ENCODE results near the gene MCF2L2. TPM values are rescaled to one million over a fixed set of nuclear protein-coding genes. Genes with fewer than 3 reads are reported as not detected.

The MCF2L2 gene
- total and polyA plus RNA-seq, 9 of the 15 experiments (the other 6 are each of a cell fraction or from before 2014, with no cell fraction given): 0.56 to 4.2 (median 3.0) TPM

DNA sequence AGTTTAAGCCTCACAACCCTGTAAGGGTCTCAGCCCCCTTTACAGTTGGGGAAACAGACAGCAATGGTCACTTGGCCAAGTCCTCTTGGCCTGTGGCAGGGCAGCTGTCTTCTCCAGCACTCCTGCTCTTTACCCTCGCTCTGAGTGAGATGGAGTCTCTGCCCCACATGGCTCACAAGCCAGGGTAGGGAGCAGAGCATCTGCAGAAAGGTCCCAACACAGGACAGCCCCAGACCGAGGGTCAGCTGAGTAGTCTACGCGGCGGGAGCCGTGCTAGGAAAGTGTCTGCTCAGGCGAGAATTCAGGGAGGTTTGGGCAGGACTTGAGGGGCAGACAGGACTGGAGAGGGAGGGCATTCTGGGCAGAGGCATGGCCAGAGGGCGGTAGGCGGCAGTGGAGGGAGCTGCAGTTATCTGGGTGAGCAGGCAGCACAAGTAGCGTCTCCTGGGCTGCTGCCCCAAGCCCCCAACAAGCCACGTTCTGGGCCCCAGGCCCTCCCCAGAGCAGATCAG is 247.6 kb downstream of the MCF2L2 start:
- FAIRE-seq: no peak
- CTCF ChIA-PET (ENCODE audit: low intra/inter-chr PET ratio): no interaction called here
- no peaks in the 10 kb centered on the region for H4K20me1 ChIP-seq (replicated peaks; ENCODE audit: control insufficient read depth, insufficient read depth, low read length)

More for the DNA sequence above, 247.6 kb downstream of the MCF2L2 start:
- POLR2A ChIA-PET: interaction anchor here (0.5 kb wide), 1 partner anchor 178 kb away, joined by 3 read pairs; no protein-coding TSS in a partner anchor
- ATAC-seq (no peak), DNase-seq (ENCODE audit: extremely low read depth in 1 of 4, low spot score in 3 of 4) (no peak)
- 21% methylated on average over 11 of the region's 11 CpGs for WGBS (ENCODE audit: insufficient coverage, low coverage, missing lambda C conversion rate)
- in situ Hi-C loops (cut with MboI) (loop anchor here (5.0 kb wide), 1 partner anchor 206 kb away; no protein-coding TSS in a partner anchor), intact Hi-C loops (cut with micrococcal nuclease) (loop anchor here (5.0 kb wide), 2 partner anchors 301 to 586 kb away; no protein-coding TSS in a partner anchor)
- Histone ChIP-seq H3K36me3 (ENCODE audit: control insufficient read depth, insufficient read depth, low read length) (no peaks in the 10 kb centered on the region), H3K27ac (ENCODE audit: extremely low read depth, low read depth, low read length) (no peak overlapping the region), H3K27me3 (ENCODE audit: control insufficient read depth in 2 of 2, insufficient read depth in 2 of 2, low read length in 2 of 2) (peaks cover 0 to 22% of the 10 kb centered on the region in 2 experiments; a peak in 3 of 5 replicates), H3K4me3 (no peak overlapping the region), H3K79me2 (ENCODE audit: control insufficient read depth, insufficient read depth, low read length) (no peaks in the 10 kb centered on the region), H3K9me1 (ENCODE audit: control insufficient read depth, insufficient read depth, low read length) (no peaks in the 10 kb centered on the region), H3K9ac (ENCODE audit: insufficient read depth in 1 of 2, low read depth in 2 of 2, low read length in 2 of 2) (no peak overlapping the region), H2AFZ (ENCODE audit: low read depth, low read length) (no peak overlapping the region), H3K4me1 (replicated peaks in 1 of 2; ENCODE audit: control insufficient read depth in 2 of 2, insufficient read depth in 2 of 2, low read length in 2 of 2) (peaks cover 2 to 25% of the 10 kb centered on the region in 2 experiments; a peak in 2 of 5 replicates), H3K4me2 (ENCODE audit: insufficient read depth, low read length) (no peak overlapping the region), H3K9me3 (replicated peaks; ENCODE audit: control insufficient read depth, insufficient read depth, low read depth, low read length) (no peaks in the 10 kb centered on the region)
- no TSS peak for BruUV-seq (replicated peaks)
- TF ChIP-seq ZFP36 (IDR thresholded peaks at IDR 0.05; ENCODE audit: low read depth, low read length, partially characterized antibody): no peak
- TF ChIP-seq ZKSCAN1 (IDR thresholded peaks at IDR 0.05; ENCODE audit: low read depth, low read length): no peak
- no peak for TF ChIP-seq PPARD (CRISPR knock-in tag; IDR thresholded peaks at IDR 0.05)
- no peak for TF ChIP-seq WHSC1 (IDR thresholded peaks at IDR 0.05; ENCODE audit: low read length)
- no peak for TF ChIP-seq ZNF354B (CRISPR knock-in tag; IDR thresholded peaks at IDR 0.05)
- no peak for TF ChIP-seq TCF7 (IDR thresholded peaks at IDR 0.05; ENCODE audit: borderline replicate concordance)
- no peak for TF ChIP-seq ZZZ3 (IDR thresholded peaks at IDR 0.05)
- TF ChIP-seq NEUROD1 (IDR thresholded peaks at IDR 0.05; ENCODE audit: borderline replicate concordance, low read depth, low read length, partially characterized antibody): no peak
- TF ChIP-seq SAP30 (IDR thresholded peaks at IDR 0.05; ENCODE audit: borderline replicate concordance, insufficient read depth, low read depth, low read length, poor library complexity, severe bottlenecking): no peak
- TF ChIP-seq, protein P1, sequence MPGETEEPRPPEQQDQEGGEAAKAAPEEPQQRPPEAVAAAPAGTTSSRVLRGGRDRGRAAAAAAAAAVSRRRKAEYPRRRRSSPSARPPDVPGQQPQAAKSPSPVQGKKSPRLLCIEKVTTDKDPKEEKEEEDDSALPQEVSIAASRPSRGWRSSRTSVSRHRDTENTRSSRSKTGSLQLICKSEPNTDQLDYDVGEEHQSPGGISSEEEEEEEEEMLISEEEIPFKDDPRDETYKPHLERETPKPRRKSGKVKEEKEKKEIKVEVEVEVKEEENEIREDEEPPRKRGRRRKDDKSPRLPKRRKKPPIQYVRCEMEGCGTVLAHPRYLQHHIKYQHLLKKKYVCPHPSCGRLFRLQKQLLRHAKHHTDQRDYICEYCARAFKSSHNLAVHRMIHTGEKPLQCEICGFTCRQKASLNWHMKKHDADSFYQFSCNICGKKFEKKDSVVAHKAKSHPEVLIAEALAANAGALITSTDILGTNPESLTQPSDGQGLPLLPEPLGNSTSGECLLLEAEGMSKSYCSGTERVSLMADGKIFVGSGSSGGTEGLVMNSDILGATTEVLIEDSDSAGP (CRISPR knock-in tag; IDR thresholded peaks at IDR 0.05): no peak
- no peak for TF ChIP-seq NR4A1 (CRISPR knock-in tag; IDR thresholded peaks at IDR 0.05)
- no peak for TF ChIP-seq NR4A1 (tag; IDR thresholded peaks at IDR 0.05)
